ENCODE measurements around the gene TSPAN5.

Gene TSPAN5

GRCh38 chr4:98434816-98435215 is 223.6 kb downstream of the TSPAN5 start:
- no peak for FAIRE-seq

- no peak for FAIRE-seq
Observed at GRCh38 chr4:98433691-98434090, 224.7 kb downstream of the TSPAN5 start.

DNA sequence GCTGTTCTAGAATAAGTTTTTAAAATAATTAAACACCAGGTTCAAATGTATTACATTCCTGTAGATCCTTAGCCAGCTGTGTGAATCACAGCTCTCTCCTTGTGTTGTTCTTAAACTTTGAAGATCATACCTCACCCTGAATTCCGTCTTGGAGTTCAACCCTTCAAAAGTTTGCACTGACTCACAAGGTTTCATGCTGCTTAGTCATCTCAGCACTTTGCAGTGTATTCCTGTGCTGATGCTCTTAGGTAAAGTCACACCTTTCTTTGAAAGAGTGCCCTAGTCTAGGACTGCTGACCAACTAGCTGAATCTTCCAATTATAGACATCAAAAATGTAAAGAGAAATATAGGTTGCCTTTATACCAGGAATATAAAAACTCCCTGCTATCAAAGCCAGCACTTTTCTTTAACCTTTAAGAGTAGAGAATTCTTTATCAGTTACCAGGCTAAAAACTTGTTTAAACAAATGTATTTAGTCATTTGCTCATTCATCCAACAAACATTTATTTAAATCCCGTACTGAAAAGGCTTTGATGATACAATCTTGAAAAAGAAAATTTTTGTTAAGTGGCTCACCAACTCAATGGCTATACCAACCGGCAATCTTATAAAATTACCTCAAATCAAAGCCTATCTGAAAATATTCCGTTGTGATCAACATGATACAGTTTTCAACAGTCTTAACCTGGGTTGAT is 227.6 kb downstream of the TSPAN5 start:
- no peak for FAIRE-seq

DNA sequence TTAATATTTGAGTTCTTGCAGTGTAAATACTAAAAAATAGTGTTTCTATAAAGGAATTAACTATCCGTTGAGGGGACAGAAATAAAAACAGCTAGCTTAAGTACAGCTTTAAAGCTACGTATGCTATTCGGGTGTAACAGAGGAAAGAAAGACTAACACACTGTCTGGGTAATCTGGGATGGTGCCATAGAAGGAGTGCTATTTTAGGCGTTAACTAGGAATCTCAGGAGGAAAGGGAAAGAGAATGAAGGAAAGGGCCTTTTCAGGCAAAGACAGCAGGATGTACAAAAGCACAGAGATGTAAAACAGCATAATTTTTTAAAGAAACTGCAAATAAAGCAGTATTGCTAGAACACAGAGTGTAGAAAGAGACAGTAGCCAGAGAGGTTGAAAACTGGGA is 235.4 kb downstream of the TSPAN5 start:
- no peak for FAIRE-seq

- no peak for FAIRE-seq
Observed at GRCh38 chr4:98421111-98421510, 237.3 kb downstream of the TSPAN5 start.
